Esophagus muscularis mucosa (tissue), 3 donors: ENCODE measurements around the gene STAC.

Experiments used
- POLR2A ChIP-seq: fragments of 450-650 bp; IDR thresholded peaks from one replicate; pipeline ENCODE4 v1.6.1; 2017; ENCODE audit warnings: antibody characterized with exemption, moderate library complexity, mild to moderate bottlenecking, low read depth
- POLR2AphosphoS5 ChIP-seq, 2 donors: sonication (generic); formaldehyde crosslinking; IDR thresholded peaks; one replicate each; pipeline ENCODE4 v1.6.1; 2017; ENCODE audit warnings: antibody characterized with exemption in 2 of 2
- TF ChIP-seq, protein P1 (sequence below), 3 experiments: fragments of 200-600 bp in 2 of 3; fragments of 450-650 bp in 1 of 3; sonication (generic) in 2 of 3; IDR thresholded peaks; one replicate each; pipeline ENCODE4 v1.5.1; 2017 to 2019; ENCODE audit warnings: antibody characterized with exemption in 3 of 3, mild to moderate bottlenecking in 2 of 3, moderate library complexity in 1 of 3

DNA sequence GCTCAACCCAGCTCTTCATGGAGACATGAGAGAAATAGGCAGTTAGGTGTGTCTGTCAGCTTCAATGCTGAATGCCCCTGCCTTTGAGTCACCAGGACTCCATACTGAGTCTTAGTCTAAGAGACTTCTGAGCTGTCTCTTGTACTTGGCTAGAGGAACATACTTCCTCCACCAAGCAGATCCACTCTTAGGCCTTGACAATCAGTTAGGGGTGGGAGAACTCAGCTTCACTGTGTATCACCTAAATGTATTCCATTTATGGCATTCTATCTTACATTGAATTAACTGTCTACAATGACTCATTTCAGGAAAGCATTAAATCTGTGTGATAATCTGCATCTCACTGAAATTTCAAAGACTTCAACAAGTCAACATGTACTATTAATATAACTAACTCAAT is 66.0 kb downstream of the STAC start:
- TF ChIP-seq POLR2A (no peak), POLR2AphosphoS5 (IDR thresholded peaks at IDR 0.05) (no peak)
- TF ChIP-seq, protein P1, sequence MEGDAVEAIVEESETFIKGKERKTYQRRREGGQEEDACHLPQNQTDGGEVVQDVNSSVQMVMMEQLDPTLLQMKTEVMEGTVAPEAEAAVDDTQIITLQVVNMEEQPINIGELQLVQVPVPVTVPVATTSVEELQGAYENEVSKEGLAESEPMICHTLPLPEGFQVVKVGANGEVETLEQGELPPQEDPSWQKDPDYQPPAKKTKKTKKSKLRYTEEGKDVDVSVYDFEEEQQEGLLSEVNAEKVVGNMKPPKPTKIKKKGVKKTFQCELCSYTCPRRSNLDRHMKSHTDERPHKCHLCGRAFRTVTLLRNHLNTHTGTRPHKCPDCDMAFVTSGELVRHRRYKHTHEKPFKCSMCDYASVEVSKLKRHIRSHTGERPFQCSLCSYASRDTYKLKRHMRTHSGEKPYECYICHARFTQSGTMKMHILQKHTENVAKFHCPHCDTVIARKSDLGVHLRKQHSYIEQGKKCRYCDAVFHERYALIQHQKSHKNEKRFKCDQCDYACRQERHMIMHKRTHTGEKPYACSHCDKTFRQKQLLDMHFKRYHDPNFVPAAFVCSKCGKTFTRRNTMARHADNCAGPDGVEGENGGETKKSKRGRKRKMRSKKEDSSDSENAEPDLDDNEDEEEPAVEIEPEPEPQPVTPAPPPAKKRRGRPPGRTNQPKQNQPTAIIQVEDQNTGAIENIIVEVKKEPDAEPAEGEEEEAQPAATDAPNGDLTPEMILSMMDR (IDR thresholded peaks at IDR 0.05), result no peak
